HG03196 (cell line): Measurements from ENCODE around the gene CARMIL1.
"Not testable (repeated sequence)": the region's sequence is repeated elsewhere in the genome, so short reads cannot be mapped to it uniquely, and the experiment has no call there.

Source experiments
- ATAC-seq: cut with Tn5 transposase; IDR thresholded peaks from one replicate; pipeline ENCODE4 v1.9.1; 2021; ENCODE audit not compliant: unreplicated experiment

CARMIL1 gene

GRCh38 chr6:25435416-25435985 lies 156.3 kb downstream of the CARMIL1 start:
- no peak for ATAC-seq

- no peak for ATAC-seq
Measured at GRCh38 chr6:25436760-25437159, 157.6 kb downstream of the CARMIL1 start.

- no peak for ATAC-seq
Measured at GRCh38 chr6:25439368-25439767, 160.2 kb downstream of the CARMIL1 start.

GRCh38 chr6:25441663-25442270 lies 162.6 kb downstream of the CARMIL1 start:
- no peak for ATAC-seq

GRCh38 chr6:25442898-25443297 lies 163.7 kb downstream of the CARMIL1 start:
- no peak for ATAC-seq

GRCh38 chr6:25444521-25444920 lies 165.3 kb downstream of the CARMIL1 start:
- not testable (repeated sequence) for ATAC-seq

- no peak for ATAC-seq
Measured at GRCh38 chr6:25446830-25447569, 167.8 kb downstream of the CARMIL1 start.

- ATAC-seq, result no peak
Measured at GRCh38 chr6:25447570-25447929, 168.4 kb downstream of the CARMIL1 start.

GRCh38 chr6:25448965-25449538 lies 169.9 kb downstream of the CARMIL1 start:
- no peak for ATAC-seq

GRCh38 chr6:25449774-25450173 lies 170.6 kb downstream of the CARMIL1 start:
- ATAC-seq, result no peak

GRCh38 chr6:25450469-25451198 lies 171.5 kb downstream of the CARMIL1 start:
- no peak for ATAC-seq

- ATAC-seq, result no peak
Measured at GRCh38 chr6:25452031-25452430, 172.9 kb downstream of the CARMIL1 start.

- ATAC-seq, result no peak
Measured at GRCh38 chr6:25453288-25453687, 174.1 kb downstream of the CARMIL1 start.

- ATAC-seq, result no peak
Measured at GRCh38 chr6:25454136-25454535, 175.0 kb downstream of the CARMIL1 start.

GRCh38 chr6:25456249-25457040 lies 177.3 kb downstream of the CARMIL1 start:
- no peak for ATAC-seq

GRCh38 chr6:25457516-25457915 lies 178.3 kb downstream of the CARMIL1 start:
- ATAC-seq, result no peak

- ATAC-seq, result no peak
Measured at GRCh38 chr6:25458485-25458884, 179.3 kb downstream of the CARMIL1 start.

GRCh38 chr6:25462235-25462897 lies 183.2 kb downstream of the CARMIL1 start:
- ATAC-seq, result no peak

GRCh38 chr6:25463441-25463840 lies 184.3 kb downstream of the CARMIL1 start:
- no peak for ATAC-seq

GRCh38 chr6:25464225-25464624 lies 185.1 kb downstream of the CARMIL1 start:
- no peak for ATAC-seq
